ENCODE measurements around the gene TBC1D2B.

- TF ChIP-seq NFYB (CRISPR knock-in tag; conservative IDR thresholded peaks at IDR 0.05; ENCODE audit: low read depth) (no peak), ATF6 (CRISPR knock-in tag; IDR thresholded peaks at IDR 0.05) (no peak), MAX (CRISPR knock-in tag; IDR thresholded peaks at IDR 0.05) (no peak), RELA (CRISPR knock-in tag; IDR thresholded peaks at IDR 0.05; ENCODE audit: borderline replicate concordance) (no peak)
Observed at GRCh38 chr15:78065284-78065872, 12.1 kb downstream of the TBC1D2B start.

All from WTC11 (cell line).